ENCODE measurements around the gene STX8.

Gene STX8

GRCh38 chr17:9520649-9521048, 55.0 kb downstream of the STX8 start:
- TF ChIP-seq POLR2AphosphoS5 (IDR thresholded peaks at IDR 0.05; ENCODE audit: low read depth, low read length) = no peak
- no peak for TF ChIP-seq TAF1 (IDR thresholded peaks at IDR 0.05; ENCODE audit: borderline replicate concordance, insufficient read depth, low read length)
- TF ChIP-seq SIN3A (IDR thresholded peaks at IDR 0.05; ENCODE audit: borderline replicate concordance, insufficient read depth, low read length) = no peak
- no peak for TF ChIP-seq REST (IDR thresholded peaks at IDR 0.05; ENCODE audit: insufficient read depth in 1 of 2, low read depth in 2 of 2, low read length in 2 of 2)
- no peak for TF ChIP-seq FOXP2 (optimal IDR thresholded peaks at IDR 0.05; ENCODE audit: borderline replicate concordance, extremely low read depth, extremely low read length, insufficient read depth)

- TF ChIP-seq TAF1 (IDR thresholded peaks at IDR 0.05; ENCODE audit: borderline replicate concordance, insufficient read depth, low read length) = no peak
- no peak for TF ChIP-seq POLR2AphosphoS5 (IDR thresholded peaks at IDR 0.05; ENCODE audit: low read depth, low read length)
- no peak for TF ChIP-seq REST (IDR thresholded peaks at IDR 0.05; ENCODE audit: insufficient read depth in 1 of 2, low read depth in 2 of 2, low read length in 2 of 2)
- no peak for TF ChIP-seq FOXP2 (optimal IDR thresholded peaks at IDR 0.05; ENCODE audit: borderline replicate concordance, extremely low read depth, extremely low read length, insufficient read depth)
- TF ChIP-seq SIN3A (IDR thresholded peaks at IDR 0.05; ENCODE audit: borderline replicate concordance, insufficient read depth, low read length) = no peak
Measured at GRCh38 chr17:9519583-9520272, 55.9 kb downstream of the STX8 start.

- TF ChIP-seq SIN3A (IDR thresholded peaks at IDR 0.05; ENCODE audit: borderline replicate concordance, insufficient read depth, low read length) (no peak), TAF1 (IDR thresholded peaks at IDR 0.05; ENCODE audit: borderline replicate concordance, insufficient read depth, low read length) (no peak), POLR2AphosphoS5 (IDR thresholded peaks at IDR 0.05; ENCODE audit: low read depth, low read length) (no peak), REST (IDR thresholded peaks at IDR 0.05; ENCODE audit: insufficient read depth in 1 of 2, low read depth in 2 of 2, low read length in 2 of 2) (no peak), FOXP2 (optimal IDR thresholded peaks at IDR 0.05; ENCODE audit: borderline replicate concordance, extremely low read depth, extremely low read length, insufficient read depth) (no peak)
Measured at GRCh38 chr17:9517396-9517795, 58.2 kb downstream of the STX8 start.

- TF ChIP-seq REST (IDR thresholded peaks at IDR 0.05; ENCODE audit: insufficient read depth in 1 of 2, low read depth in 2 of 2, low read length in 2 of 2) (no peak), POLR2AphosphoS5 (IDR thresholded peaks at IDR 0.05; ENCODE audit: low read depth, low read length) (no peak), FOXP2 (optimal IDR thresholded peaks at IDR 0.05; ENCODE audit: borderline replicate concordance, extremely low read depth, extremely low read length, insufficient read depth) (no peak), TAF1 (IDR thresholded peaks at IDR 0.05; ENCODE audit: borderline replicate concordance, insufficient read depth, low read length) (no peak), SIN3A (IDR thresholded peaks at IDR 0.05; ENCODE audit: borderline replicate concordance, insufficient read depth, low read length) (no peak)
Measured at GRCh38 chr17:9513266-9513665, 62.4 kb downstream of the STX8 start.
